HG02840 (cell line): Measurements from ENCODE around the gene CUX1.

Source experiments
- ATAC-seq: cut with Tn5 transposase; IDR thresholded peaks from one replicate; pipeline ENCODE4 v1.9.1; 2021; ENCODE audit warnings: mild to moderate bottlenecking, moderate library complexity, moderate number of reproducible peaks; ENCODE audit not compliant: unreplicated experiment, low FRiP score

The CUX1 gene

DNA sequence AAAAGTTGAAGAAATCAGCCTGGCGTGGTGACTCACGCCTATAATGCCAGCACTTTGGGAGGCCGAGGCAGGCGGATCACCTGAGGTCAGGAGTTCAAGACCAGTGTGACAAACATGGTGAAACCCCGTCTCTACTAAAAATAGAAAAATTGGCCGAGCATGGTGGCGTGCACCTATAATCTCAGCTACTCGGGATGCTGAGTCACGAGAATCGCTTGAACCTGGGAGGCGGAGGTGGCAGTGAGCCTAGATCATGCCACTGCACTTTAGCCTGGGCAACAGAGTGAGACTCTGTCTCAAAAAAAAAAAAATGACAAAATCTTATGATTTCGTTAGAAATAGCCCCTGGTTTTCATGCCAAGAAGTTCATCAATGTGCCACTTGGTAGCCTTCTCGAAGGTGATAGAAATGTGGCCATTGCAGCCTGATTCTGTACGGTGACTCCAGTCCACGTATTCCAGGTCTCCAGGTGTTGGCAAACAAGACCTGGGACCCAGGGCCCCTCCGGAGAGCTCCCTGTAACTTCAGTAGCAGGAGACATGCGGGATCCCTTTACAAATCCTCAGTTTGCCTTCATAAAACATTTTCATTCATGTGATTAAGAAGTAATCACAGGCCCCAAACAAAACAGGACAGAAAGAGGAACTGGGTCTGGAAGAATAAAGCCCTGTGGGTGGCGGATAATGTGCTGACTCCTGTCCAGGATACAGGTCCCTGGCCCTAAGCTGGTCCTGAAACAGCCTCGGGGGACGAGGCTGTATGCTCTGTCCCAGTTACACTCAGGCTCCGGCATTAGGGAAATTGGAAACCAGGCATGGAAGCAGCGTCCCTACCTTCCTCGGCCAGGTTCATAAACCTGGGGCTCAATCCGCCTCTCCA lies 262.0 kb downstream of the CUX1 start:
- ATAC-seq, result no peak

DNA sequence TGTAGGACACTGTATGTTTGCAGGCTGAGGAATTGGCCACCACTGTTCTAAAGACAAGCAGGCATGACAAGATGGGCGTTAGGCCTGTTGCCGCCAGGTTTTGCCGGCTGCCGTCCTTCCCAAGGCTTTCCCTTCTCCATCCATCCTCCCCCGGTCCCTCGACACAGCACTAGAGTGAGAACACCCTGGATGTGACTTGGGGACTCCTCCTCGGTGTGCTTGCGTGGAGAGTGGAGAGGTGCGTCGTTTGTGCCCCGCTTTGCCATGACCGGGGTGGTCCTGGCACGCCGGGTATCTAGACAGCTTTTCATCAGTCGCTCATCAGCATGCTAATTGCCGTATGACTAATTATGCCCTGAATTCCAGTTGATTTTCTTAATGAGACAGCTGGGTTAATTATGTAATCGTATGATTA lies 262.6 kb downstream of the CUX1 start:
- no peak for ATAC-seq

DNA sequence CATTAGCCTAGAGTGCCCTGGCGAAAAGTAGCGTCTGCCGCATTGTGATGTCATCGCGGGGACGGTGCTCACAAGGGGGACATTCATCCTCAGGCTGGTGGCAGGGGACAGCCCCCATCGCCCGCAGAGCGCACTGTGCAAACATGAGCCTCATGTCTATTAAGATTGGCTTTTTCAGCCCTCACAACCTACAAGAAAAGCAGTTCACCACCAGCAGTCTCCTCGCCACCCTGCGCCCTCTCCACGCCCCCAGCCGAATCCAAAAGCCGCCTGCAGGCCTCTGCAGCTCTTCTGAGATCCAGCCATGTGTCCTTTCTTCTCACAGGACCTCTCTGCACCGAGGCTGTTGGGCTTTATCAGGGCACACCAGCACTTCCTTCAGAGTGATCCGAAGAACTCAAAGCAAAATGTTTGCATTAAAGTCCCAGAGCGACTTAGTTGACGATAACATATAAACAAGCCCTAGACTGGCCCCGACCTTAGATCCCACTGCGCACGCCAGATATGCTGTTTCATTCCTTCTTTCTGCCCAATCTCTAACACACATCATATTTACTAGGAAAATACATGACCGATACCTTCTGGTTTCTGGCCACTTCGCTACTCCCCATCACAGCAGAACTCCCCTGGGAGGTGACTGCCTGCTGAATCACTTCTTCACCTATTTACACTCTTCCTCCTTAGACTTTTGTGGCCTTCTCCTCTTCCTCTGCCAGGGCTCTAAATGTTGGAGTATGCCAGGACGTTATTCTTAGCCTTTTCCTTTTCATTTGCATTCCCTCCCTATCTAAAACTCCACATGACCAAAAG lies 263.2 kb downstream of the CUX1 start:
- ATAC-seq, result no peak

DNA sequence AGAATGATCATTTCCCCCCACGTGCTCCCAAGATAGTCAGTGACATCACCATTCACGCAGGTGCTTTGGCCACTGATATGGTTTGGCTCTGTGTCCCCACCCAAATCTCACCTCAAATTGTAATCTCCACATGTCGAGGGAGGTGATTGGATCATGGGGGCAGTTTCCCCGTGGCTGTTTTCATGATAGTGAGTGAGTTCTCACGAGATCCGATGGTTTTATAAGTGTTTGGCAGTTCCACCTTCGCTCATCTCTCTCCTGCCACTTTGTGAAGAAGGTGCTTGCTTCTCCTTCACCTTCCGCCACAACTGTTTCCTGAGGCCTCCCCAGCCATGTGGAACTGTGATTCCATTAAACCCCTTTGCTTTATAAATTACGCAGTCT lies 263.8 kb downstream of the CUX1 start:
- no peak for ATAC-seq

DNA sequence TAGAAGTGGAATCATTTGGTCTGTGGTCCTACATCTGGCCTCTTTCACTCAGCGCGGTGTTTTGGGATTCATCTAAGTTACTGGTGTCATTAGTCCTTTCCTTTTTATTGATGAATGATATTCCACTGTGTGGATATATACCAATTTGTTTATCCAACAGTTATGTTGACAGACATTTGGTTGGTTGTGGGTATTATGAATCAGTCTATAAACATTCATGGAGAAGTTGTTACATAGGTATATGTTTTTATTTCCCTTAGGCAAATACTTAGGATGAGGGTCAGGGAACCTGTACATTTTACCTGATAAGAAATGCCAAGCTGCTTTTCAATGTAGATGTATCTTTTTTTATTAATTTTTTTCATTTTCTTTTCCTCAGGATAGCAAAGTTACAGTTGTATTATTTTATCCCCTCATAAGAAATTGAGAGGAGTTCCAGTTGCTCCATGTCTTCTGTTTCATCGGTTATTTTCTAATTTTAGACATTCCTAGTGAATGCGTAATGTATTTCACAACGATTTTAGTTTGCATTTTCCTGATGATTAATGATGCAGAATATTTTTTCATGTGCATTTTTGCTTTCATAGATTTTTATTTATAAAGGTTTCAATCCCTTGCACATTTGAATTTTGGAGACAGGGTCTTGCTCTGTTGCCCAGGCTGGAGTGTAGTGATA lies 265.4 kb downstream of the CUX1 start:
- no peak for ATAC-seq

DNA sequence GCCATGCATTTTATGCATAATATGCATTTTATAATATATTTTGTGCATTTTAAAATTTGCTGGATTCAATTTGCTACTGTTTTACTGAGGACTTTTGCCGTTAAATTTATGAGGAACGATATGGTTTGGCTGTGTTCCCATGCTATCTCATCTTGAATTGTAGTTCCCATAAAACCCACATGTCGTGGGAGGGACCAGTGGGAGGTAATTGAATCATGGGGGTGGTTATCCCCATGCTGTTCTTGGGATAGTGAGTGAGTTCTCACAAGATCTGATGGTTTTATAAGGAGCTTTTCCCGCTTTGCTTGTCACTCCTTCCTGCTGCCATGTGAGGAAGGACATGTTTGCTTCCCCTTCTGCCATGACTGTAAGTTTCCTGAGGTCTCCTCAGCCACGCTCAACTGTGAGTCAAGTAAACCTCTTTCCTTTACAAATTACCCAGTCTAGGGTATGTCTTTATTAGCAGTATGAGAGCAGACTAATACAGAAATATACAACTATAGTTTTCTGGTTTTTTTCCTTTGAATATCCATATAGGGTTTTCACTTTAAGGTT lies 267.9 kb downstream of the CUX1 start:
- ATAC-seq, result no peak

DNA sequence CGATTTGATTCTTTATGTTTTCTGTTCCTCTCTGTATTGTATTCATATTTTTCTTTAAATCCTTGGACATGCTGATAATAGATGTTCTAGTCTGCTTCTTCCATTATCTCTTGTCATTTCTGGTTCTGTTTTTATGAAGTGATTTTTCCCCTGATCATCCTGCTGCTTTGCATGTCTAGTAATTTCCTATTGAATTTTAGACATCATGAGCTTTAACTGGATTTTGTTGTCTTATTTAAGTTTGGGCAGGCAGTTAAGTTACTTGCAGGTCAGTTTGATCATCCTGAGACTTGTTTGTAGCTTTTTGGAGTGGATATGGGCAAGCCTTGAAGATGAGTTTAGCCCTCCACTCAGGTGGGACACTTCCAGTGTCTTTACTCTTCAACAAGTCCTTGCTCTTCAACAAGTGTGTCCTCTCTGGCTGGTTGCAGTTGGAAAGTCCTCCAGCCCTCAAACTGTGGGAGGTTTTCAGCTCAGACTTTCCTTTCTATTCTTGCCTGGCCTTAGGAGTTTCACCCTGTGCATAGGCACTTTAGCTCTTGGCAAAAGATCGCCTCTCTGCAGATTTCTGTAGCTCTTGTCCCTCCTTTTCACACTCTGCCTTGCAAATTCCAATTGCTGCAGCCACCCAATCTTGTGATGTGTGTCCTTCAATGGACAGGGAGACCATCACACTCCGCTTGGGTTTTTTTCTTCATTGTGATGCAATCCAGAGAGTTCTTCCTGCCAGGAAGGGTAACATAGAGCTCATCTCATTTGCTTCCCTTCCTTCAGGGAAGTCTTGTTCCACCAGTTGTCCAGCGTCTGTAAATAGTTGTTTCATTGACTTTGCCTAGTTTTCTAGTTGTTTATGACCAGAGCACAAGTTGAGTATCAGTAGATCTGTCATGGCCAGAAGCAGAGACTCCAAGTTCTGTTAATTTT lies 272.0 kb downstream of the CUX1 start:
- ATAC-seq, result no peak

DNA sequence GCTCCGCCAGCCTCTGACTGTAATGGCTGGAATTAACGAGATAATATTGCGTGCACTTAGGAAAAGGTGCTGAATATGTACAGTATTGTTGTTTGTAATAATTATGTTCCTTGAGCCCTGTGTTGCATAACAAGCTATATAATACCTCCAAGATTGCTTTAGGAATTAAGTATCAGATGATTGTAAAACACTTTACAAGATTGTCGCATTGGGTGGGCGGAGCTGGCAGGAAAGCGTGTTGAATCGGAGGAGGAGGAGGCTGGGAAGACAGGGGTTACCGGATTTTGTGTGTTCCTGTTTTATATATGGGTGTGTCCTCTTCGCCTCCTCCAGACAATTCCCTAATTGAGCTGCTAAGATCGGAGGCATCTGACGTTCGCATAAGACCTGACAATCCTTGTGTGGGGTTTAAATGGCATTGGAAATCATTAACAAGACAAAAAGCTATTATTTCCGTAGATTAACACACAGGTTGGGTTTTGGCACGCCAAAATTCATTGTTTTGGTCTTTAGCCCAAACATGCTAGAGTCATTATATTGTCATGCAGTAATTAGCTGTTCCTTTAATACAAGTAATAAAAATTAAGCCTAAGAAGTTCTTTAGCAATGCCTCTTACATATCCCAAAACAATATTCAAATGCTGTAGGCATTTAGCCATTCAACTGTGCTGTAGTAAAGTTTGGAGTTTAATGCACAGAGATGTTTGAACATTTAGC lies 276.3 kb downstream of the CUX1 start:
- ATAC-seq, result no peak

DNA sequence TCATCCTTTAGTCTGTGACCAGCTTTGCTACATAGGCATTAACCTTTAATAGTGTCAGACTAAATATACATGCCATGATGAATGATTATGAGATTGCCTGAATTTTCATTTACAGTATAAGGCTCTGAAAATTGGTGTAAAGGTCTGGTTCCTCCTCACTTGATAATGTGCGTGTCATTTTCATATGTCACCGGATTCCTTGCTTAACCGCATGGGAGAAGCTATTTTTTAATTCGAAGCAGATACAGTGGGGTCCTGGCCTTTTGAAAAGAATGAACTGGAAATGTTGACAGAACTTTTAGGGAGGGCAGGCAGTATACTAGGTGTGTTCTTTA lies 276.9 kb downstream of the CUX1 start:
- no peak for ATAC-seq

DNA sequence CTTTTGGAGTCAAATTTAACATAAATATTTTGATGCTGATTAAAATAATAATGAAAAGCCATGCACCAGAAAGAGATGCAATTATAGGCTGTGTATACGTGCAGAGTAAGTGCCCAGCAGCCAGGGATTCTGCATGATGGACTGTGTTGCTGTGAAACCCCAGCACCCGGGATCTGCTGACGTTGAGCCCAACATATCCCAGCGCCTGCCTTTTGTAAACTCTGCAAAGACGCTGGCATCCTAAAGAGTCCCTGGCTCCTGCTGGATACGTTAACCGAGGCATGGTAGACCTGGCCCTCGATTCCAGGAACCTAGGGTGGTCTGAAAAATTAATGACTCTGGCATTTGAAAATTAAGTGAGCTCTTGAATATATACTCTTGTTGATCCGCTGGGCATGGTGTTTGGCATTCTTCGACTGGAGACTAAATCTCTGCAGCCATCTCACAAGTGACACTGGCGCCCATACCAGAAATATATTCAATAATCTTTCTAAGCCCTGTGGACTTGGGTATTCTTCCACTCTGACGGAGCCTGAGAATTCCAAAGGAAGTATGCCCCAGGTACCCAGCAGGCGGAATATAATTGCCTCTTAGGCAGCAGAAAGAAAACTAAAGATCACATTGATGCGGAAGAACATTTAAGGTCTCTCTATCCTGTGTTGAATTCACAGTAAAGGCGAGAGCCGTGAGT lies 278.0 kb downstream of the CUX1 start:
- no peak for ATAC-seq

DNA sequence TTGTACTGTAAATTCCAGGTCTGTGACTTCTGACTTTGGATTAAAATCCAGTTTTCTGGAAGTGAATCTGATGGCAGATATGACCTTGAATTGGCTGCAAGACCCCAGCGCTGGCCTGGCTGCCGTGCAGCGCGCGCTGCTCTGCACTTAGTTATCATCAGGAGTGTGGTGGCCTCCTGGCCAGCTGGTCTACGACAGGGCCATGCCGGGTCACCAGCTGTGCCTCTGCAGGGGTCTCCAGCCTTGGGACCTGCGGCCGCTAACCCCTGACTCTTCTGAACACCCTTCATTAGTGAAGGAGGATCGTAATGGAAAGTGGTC lies 278.5 kb downstream of the CUX1 start:
- no peak for ATAC-seq

DNA sequence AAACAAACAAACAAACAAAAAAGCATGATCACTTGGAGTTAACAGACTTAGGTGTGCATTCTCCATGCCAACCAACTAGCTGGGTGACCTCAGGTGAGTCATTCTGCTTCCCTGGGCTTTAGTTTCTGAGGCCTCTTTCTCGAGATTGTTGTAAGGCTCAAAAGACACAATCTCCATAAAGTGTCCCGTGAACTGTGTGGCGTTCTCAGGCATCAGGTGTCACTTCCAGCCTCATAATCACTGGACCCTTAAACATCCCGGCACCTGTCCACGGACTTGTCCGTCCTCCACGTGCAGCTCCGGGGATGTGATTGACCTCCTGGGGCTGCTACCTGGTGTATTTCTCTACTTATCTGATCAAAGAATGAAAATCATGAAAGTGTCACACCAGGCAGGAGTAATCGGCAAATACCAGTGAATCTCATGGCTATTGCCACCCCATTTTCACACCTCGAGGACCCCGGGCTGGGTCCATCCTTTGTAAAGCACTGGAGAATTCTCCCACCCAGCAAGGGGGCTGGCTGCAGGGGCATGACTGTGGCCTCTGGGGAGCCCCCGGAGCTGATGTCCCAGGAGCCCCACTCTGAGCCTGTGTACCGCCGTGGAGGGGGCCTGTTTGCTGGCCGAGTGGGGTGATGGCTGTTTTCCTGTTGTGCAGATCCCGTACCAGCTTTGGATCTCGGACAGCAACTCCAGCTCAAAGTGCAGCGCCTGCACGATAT lies 279.4 kb downstream of the CUX1 start:
- no peak for ATAC-seq

DNA sequence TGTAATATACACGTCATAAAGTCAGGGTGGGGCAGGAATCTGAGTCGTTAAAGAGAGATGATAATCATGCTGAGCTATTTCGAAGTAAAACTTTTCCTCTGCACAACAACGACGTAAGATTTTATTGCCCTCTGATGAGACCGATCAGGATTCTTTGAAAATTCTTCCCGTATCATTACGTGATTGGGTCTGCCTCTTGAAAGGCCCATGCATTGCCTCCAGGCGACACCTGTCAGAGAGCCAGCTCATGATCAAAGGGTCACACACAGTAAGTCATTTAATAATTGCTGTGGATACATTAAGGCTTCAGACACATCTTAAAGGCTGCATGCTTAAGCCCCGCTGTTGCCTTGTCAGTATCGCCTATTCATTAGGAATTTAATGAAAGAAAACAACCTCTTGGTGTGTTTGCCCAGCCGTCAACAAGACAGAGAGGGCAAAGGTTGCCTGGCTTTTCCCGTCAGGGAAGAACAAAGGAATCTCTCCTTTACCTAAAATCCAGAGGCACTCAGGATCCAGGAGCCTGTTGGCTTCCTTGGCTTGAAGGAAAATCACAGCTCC lies 280.3 kb downstream of the CUX1 start:
- no peak for ATAC-seq

DNA sequence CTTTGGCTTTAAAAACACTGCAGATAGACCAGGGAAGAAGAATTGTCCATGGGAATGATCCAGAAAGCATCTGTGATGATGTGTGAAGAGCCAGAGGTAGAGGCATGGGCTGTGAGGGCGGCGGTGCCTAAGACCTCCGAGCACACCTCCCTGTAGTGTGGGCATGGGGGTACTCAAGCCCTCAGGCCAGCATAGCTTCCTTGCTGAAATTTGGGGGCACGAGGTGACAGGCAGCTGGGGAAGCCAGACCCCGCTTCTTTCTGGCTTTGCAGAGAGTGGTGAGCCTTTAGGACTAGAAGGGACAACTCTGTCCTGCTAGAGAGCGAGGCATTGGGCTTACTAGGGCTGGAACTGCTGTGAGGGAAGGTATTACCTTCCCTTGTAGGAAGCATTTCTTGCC lies 281.6 kb downstream of the CUX1 start:
- no peak for ATAC-seq

DNA sequence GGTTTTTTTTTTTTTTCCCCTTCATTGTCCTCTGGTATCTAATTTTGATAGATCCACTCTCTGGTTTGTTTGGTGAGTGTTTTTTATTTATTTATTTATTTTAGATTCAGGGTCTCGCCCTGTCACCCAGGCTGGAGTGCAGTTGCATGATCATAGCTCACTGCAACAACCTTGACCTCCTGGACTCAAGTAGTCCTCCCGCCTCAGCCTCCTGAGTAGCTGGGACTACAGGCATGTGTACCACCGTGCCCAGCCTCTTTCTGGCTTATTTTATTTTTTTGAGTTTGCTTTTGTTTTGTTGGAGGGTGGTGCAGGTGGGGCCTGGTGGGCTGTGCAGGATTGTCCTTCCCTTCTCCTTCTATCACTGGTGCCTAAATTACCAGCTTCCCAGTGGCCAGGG lies 282.0 kb downstream of the CUX1 start:
- no peak for ATAC-seq

DNA sequence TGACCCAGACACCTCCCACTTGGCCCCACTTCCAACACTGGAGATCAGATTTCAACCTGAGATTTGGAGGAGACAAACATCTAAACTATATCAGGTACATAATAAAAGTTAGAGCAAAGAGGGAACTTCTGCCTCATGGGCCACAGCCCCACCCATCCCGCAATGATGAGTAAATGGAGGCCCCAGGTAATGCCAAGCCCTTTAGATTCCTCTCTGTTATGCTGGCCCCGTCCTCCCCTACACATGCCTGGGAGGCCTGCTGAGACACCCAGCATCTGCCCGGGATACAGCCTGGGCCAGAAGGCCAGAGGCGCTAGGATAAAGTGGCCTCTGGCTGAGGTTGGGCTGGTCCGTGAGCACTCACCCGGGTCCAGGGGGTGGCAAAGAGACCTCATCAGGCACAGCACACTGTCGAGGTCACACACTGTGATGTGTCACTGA lies 283.7 kb downstream of the CUX1 start:
- no peak for ATAC-seq

DNA sequence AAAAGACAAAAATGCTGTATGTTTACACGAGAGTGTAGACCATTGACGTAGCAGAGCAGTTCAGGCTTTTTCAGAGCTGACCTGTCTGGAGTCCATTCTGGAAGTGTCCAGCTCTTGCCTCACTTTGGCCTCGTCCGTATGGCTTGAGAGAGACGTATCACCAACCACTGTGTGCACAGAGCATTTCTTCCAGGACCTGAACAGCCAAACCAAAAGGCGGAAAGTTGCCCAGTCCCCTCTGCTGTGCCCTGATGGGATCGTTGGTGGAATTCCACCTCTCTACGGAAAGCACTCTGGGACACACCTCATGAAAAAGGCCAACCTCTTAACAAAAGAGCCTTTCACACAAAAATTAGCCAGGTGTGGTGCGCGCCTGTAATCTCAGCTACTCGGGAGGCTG lies 284.5 kb downstream of the CUX1 start:
- no peak for ATAC-seq

DNA sequence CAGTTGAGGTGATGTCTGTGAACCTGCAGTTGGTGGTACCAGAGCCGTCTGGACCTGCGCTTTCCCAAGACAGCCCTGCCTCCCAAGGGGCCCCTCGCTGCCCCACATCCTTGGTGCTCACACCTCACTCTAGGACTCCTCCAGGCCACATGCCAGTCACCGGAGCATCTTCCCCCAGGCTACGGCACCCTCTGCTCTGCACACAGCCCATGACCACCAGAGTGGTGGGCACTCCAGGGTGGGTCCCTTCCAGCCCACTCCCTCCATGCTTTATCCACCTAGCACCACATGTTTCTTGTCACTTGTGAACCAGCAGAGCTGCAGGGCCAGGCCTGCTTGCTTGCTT lies 285.6 kb downstream of the CUX1 start:
- ATAC-seq, result no peak
